Ecto neural progenitor cell (in vitro differentiated cells): ENCODE results near the gene TMEM245.
A peak's percentile ranks its signal among the peaks of the same experiment; 100 is the strongest.

Source experiments
- DNase-seq: peaks from one replicate; pipeline ENCODE4 v3.0.0-alpha.2; 2018; ENCODE audit warnings: low spot score

TMEM245 gene

DNA sequence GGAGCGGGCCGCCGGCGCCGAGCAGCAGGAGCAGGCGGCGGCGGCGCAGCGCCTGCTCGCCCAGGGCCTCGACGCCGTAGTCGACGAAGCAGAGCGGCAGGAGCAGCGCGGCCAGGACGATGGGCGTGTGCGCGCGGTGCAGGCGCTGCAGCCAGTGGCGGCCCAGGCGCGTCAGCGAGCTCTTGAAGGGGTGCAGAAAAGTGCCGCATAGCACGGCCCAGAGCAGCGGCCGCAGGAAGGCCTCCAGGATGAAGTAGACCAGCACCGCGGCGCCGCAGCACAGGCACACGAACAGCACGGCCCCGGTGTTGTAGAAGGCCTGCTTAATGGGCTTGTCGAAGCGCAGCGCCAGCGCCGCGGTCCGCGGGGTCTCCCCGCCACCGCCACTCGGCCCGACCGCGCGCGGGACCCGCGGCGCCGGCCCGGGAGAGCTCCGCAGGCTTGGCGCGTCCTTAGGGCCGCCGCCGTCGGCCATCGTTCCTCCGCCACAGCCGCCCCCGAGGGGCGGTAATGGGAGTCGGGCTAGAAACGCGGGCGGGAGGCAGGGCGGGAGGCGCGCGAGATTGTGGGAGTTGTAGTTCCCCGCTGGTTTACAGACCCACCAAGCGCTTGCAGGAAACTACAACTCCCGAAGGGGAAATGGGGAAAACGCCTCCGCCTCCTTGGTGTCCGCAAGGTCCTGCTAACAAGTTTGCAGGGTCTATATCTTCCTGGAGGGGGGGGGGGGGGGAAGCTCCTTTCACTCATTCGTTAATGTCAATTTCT lies at the start of gene TMEM245:
Gene TMEM245, minus strand, starts transcription at position 509 of the 765 bp plus-strand sequence. Its CDS starts 34 bp downstream, at position 475.
- peak; percentile 96 for DNase-seq

DNA sequence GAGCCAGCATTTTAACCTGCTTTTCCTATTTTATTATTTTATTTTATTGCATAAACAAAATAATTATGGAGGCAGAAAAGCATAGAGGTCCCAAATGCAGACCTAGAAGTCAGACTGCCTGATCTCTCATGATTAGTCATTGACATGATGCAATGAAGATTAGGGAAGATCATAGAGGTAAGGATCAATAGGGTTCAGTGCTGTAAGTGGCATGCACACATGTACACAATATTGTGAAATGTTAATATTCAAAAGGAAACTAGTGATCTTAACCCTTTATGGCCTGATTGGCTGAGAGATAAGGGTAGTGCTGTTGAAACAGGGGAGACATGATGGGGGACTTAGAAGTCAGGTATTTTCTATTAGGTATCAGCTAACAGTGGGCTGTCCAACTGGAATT lies 48.4 kb upstream of the TMEM245 start:
- no peak for DNase-seq

DNA sequence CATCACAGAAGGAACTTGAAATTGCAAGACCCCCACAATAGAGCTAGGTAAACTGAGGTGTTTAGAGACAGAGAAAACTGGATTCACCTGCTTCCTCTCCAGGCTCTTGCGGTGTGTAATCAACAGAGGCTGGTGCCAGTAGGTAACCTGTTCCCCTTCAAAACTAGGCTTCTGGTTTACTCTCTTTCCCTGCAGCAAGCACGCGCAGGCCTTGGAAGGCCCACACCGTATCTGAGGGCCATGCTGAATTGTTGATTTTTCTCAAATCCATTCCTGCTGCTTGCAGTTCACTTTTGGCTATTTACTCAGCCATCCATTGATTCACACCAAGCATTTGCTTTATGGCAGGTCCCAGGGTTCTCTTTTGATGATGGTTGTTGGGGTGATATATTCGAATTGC lies 48.0 kb upstream of the TMEM245 start:
- DNase-seq, result no peak

DNA sequence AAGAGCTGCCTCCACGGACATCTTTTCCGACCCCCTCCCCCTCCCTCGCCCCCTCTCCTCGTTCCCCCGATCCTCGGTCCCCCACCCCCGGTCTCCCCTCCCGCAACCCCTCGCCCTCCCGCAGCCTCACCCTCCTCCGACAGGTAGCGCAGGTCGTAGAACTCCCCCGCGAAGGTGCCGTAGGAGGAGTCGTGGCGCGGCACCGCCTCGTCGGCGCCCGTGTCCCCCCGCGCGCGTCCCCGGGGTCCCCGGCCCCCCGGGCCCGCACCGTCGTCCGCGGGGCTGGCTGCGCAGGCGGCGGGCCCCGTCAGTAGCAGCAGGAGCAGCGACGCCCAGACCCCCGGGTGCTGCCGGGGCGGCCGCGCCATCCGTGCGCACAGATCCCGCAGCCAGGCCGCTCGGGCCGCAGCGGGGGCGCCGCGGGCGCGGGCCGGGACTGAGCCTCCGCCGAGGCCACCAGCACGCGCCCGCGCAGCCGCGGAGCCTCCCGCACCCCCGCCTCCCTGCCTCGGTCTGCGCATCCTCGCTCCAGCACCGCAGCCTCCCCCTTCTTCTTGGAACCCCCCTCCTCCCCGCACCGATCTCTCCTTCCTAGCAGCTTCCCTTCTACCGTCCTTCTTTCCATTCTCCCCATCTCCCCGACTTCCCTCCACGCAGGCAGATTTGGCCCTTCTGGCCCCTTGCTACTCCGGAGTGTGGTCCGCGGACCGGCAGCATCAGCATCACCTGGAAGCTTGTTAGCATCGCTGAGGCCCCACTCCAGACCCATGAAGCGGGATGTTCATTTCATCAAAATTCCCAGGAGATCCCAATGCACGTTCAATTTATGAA lies 47.2 kb upstream of the TMEM245 start, which contains the start of gene FRRS1L:
Gene FRRS1L, minus strand, starts transcription at position 479 of the 831 bp plus-strand sequence. Its CDS starts 111 bp downstream, at position 368.
- peak; percentile 75 for DNase-seq

DNA sequence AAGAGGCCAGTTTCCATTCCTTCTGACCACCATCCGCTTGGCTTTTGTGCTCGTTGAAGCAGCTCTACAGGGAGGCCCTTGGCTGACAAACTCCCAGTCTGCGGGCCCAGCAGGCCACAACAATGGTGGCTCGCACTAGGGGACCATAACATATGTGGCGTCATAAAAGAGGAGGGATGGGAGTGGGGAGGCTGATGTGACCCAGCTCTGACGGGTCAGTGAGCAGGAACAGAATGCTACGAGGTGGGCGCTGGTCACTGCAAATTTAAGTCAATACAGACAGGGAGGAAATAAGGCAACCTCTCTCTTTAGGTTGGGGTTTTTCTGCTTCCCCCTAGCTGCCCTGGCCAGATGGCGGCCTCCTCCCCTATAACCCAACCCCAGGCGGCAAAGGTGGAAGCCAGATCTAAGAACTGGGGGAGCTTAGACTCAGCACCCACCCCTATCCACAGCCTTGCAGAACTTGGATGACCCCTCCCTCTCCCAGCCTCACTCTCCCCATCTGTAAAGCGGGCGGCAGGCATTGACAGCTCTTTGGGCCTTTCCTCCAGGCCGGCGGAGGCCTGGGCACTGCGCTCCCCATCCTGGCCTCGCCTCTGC lies 46.5 kb upstream of the TMEM245 start:
- peak; percentile 68 for DNase-seq

DNA sequence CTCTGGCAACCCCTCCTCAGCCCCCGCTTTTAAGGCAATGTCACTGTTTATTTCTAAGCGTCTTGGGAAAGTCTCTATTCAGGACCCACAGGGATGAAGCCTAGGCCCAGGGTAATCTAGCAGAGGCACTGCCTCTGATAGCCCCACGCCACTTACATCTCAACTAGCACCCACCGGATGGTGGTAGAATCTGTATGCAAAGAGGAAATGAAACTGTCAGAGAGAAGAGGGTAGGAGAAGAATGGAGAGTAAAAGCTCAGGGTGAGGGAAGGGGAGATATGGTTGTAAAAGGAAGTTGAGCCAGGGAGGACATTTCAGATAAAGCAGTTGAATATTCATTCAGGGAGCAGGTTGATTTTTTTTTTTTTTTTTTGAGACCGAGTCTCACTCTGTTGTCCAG lies 44.3 kb upstream of the TMEM245 start:
- no peak for DNase-seq

DNA sequence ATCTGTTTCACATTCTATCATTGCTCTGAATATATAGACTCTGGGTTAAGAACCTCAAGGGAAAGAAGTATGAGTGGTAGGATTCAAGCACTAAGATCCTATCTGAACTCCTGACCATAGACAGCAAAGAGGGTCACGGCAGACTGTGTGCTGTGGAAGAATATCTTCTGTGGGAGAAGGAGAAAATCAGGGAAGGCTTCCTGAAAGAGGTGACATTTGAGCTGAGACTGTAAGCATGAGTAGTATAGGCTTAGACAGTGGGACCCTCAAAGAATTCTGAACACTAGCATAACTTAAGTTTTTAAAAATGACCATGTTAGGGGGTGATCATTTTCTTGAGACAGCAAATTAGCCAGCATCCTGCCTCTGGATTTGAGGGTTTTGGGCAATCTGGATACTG lies 43.4 kb upstream of the TMEM245 start:
- no peak for DNase-seq

DNA sequence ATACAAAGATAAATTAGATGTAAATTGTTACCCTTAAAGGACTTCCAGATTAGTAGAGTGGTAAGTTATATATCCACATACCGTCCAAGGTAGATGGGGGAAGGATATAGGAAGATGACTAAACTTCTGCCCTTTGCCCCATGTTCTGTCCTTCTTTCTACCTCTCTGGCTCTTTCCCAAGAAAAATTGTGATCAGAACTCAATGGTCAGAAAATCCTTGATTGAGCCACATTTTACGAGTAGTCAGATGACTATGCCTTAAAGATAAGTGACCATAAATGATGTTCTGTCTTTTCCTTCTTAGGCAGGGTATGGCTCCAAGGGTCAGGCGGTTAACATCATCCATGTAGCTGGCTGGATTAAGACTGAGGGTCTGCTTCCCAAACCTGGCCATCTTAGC lies 42.9 kb upstream of the TMEM245 start:
- DNase-seq, result no peak

DNA sequence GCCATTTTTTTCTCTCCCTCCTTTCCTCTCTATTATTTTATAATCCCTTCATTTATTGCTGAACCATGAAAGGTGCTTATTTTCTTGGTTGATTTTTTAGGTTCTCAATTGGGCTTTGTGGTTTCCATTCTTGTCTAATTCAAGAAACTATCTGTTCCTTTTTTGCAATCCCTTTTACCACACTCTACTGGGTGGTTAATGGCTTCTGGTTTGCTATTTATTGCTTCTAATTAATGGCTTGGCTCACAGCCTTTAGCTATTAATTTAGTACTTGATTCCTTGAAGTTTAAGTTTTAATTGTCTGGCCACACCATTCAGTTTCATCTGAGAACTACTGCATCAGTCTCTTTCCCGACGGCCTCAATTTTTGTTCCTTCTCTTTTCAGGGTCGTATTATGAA lies 41.7 kb upstream of the TMEM245 start:
- DNase-seq, result peak; percentile 7

DNA sequence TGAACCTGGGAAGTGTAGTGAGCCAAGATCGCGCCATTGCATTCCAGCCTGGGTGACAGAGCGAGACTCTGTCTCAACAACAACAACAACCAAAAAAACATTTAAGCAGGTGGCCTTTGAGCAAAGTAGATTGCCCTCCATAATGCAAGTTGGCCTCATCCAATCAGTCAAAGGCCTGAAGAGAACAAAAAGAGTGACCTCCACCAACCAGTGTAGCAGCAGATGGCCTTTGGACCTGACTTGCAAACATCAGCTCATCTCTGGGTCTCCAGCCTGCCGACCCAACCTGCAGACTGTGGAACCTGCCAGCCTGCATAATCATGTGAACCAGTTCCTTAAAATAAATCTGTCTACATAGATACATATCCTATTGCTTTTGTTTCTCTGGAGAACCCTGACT lies 39.8 kb upstream of the TMEM245 start:
- no peak for DNase-seq

DNA sequence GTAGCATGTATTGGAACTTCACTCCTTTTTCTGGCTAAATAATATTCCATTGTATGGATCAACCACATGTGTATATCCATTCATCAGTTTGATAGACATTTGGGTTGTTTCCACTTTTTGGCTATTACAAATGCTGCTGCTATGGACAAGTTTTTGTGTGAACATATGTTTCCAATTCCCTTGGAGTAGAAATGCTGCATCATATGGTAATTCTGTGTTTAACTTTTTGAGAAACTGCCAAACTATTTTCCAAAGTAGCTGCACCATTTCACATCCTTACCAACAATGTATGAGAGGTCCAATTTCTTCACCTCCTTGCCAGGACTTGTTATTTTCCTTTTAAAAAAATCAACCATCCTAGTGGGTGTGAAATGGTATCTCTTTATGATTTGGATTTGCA lies 38.9 kb upstream of the TMEM245 start:
- DNase-seq, result no peak

DNA sequence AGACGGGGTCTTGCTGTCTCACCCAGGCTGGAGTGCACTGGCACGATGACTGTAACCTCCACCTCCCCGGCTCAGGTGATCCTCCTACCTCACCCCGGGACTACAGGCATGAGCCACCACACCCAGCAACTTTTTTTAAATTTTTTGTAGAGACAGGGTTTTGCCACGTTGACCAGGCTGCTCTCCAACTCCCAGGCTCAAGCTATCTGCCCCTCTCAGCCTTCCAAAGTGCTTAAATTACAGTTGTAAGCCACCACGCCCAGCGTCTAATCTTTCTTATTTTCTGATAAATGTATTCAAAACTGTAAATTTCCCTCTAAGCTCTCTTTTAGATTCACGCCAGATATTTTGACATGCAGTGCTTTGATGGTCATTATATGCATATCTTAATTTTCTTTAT lies 37.0 kb upstream of the TMEM245 start:
- no peak for DNase-seq

DNA sequence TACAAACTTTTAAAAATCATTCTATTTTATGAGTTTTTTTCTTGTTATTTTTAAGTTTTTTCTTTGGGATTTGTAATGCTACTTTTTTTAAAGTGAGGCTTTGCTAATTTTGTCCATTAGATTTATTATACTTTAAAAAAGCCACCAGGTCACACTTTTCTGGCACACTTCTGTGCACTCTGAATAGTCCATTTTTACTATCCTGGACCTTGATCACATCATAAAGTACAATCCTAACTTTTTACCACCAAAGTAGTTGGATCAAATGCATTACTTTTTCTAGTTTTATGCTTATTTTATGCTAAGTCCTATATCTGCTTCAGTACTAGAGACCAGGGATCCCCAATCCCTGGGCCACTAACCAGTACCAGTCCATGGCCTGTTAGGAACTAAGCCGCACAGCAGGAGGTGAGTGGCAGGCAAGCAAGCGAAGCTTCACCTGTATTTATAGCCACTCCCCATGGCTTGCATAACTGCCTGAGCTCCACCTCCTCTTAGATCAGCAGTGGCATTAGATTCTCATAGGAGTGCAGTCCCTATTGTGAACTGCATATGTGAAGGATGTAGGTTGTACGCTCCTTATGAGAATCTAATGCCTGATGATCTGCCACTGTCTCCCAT lies 31.3 kb upstream of the TMEM245 start:
- no peak for DNase-seq

DNA sequence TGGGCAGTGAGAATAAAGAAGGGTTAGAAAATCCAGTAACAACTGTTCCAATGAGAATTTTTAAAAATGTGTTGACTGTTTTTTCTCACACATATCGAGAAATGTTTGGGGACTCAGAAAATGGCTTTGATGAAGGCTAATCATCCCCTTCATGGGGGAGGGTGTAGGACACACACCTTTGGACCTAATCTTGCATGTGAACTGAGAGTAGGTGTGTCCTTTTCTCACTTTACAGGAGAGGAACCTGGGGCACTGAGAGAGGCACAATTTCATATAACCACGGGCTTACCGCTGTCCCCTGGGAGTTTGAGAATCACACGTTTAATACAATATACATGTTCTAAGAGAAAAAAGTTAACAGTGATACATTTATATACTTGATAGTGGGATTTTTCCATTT lies 30.0 kb upstream of the TMEM245 start:
- no peak for DNase-seq

DNA sequence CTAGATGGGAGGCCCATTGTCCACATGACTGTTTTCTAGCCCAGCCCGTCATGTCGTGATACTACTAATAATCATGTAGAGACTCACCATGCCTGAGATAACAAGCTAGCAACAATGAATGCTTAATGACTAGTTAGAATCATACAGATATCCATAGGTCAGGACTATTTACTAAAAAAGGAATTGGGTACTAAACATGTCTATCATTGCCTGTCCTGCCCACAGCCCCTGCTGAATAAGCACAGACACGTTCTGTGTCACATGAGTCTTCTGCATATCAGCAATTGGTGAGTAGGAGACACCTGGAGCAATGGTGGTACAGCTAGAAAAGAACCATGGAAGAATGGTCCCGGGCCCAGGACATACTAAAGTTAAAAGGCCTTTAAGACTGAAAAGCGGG lies 29.3 kb upstream of the TMEM245 start:
- DNase-seq, result no peak

DNA sequence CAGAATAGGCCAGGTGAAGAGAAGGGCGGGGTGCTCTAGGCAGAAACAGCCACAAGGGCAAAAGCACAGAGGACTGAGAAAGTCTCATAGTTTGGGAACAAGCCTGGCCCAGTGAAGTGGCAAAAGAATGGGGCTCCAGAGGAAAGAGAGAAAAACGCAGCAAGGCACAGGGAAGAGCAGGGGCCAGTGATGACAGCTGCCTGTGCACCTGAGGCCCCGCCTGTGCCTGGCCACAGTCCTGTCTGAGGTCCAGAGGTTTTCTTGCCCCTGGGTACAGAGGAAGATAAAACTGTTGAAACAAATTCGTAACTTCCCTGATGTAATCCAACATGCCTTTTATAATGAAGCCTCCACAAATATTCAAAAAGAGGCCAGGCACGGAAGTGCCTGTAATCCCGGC lies 25.3 kb upstream of the TMEM245 start:
- no peak for DNase-seq

DNA sequence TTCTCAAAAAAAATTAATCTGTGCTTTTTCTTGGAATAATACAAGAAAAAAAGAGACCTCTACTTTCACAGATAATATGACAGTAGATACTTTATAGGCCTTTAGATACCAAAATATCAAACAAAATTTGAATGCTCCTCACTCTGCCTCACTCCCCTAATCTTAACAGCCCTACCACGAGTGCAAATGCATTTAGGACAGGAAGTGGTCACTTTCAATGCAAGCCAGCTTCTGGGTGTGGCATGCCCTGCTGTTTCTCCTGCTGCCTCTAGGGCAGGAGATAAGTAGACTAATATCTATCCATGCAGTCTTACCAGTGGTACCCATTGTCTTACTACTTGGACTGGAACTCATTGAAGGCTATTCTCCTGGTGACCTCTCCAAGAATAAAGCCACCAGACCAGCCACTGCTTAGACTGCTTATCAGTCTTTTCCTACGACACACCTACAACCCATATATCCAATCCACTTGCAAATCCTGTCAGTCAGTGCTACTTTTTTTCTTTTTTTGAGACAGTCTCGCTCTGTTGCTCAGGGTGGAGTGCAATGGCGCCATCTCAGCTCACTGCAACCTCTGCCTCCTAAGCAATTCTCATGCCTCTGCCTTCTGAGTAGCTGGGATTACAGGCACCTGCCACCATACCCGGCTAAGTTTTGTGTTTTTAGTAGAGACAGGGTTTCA lies 24.3 kb upstream of the TMEM245 start:
- no peak for DNase-seq

DNA sequence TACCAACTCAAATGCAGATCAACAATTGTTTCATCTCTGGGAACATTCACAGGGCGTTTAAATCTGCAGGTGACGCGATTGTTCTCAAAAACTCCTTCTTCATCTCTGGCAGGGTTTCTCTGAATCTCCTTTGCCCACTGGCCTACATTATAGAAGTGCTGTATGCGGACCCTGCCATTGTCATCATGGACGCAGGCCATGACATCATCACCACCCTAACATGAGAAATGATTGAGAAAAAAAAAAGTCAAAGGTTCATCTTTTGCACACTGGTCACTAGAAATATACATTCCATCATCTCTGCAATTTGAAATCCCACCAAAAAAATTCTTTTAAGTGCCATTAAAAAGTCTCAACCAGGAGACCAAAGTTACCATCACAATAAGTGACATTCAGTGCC lies 21.6 kb upstream of the TMEM245 start:
- DNase-seq, result no peak

DNA sequence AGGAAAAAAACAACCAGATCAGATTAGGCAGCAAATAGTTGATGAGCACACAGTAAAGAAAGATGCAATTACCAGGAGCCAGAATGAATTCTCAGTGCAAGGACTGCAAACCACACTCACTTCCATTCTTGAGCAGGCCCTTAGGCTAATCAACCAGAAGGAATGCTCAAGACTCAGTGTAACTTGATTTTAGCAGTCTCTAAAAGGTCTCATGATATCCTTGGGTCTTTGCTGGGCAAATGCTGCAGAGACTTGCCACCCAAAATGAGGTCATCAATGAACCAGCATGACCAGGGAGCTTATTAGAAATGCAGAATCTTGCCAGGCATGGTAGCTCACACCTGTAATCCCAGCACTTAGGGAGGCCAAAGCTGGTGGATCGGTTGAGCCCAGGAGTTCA lies 20.1 kb upstream of the TMEM245 start:
- DNase-seq, result no peak

DNA sequence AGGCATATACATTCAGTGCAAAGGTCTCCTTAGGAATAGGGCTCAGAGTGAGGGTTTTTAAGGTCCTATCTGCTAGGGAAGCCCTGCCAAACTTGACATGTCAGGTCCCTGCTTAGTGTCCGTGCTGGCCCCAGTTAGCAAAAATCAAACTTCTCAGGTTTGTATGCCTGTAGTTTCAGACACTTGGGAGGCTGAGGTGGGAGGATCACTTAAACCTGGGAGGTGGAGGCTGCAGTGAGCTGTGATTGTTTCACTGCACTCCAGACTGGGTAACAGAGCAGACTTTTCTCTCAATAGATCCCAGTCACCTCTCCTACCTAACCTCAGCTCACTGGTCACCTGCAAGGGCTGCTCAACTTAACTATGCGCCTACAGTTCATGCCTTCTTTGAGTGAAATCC lies 18.7 kb upstream of the TMEM245 start:
- no peak for DNase-seq

DNA sequence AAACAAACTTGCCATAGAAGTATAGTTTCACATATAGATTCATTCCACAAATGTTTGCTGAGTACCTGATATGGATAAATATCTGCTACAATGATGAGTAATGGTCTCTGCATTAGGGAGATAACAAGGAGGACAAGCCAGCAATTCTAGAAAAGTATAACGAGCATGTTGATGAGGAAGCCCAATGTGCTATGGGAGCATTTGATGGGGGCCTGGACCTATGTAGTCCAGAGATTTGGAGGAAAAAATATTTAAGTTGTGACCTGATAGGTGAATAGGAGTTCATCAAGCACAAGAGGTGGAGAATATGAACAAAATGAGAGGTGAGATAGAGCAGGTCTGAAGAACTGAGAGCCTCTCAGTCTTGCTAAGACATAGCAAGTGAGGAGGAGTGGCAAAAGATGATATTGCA lies 14.4 kb upstream of the TMEM245 start:
- DNase-seq, result no peak

DNA sequence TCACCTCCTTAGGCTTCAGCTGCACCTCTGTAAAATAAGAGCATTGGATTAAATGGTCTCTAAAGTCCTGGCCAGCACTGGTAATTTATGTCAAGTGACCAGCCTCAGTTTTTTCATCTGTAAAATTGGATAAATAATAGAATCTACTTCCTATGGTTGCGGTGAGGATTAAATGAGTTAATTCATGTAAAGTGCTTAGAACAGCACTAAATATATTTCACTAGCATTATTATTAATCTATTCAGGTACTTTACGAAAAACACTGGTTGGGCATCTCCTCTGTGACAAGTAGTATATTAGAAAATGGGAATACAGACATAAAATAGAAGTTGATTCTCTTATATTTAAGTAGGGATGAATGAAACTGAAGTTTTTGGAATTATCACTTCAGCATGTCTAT lies 13.8 kb upstream of the TMEM245 start:
- no peak for DNase-seq
